IMR-90 (cell line): ENCODE measurements around the gene PLA2G12B. TPM values are rescaled to one million over a fixed set of nuclear protein-coding genes. Genes with fewer than 3 reads are reported as not detected.

ENCODE experiments used
- ATAC-seq: fragments of 200-7000 bp; cut with Tn5 transposase; 2 replicates; pipeline ENCODE4 v1.9.1; 2020; ENCODE audit warnings: low read depth, mild to moderate bottlenecking, moderate library complexity
- BruUV-seq: library from RNA; stranded (reverse); fragments of 400-500 nt; replicated peaks from 2 replicates; lab custom pipeline; 2021; lab: Mats Ljungman, UMichigan
- CTCF ChIA-PET: fragments of 300-600 bp; formaldehyde crosslinking; extraction: SDS; loops from one replicate; lab custom pipeline; 2021; ENCODE audit warnings: antibody characterized with exemption; lab: Yijun Ruan, JAX
- POLR2A ChIA-PET: fragments of 300-600 bp; sonication (Branson Sonifier 250); formaldehyde crosslinking; loops from one replicate; lab custom pipeline; 2022; ENCODE audit warnings: antibody characterized with exemption; ENCODE audit not compliant: unreplicated experiment; lab: Charles Lee
- DNase-seq: peaks from one replicate; pipeline ENCODE4 v3.0.0; 2013
- H2AFZ ChIP-seq: replicated peaks from 2 replicates; pipeline ENCODE3; 2013; ENCODE audit warnings: low read length, mild to moderate bottlenecking; ENCODE audit not compliant: poor library complexity
- H2AK5ac ChIP-seq: 2 replicates; pipeline ENCODE4 v1.6.1; 2013; ENCODE audit warnings: low read depth, low read length, inconsistent platforms
- H2AK9ac ChIP-seq: replicated peaks from 2 replicates; pipeline ENCODE3; 2013; ENCODE audit warnings: mild to moderate bottlenecking, low read depth, low read length, moderate library complexity; ENCODE audit not compliant: poor library complexity
- H2BK120ac ChIP-seq: 2 replicates; pipeline ENCODE4 v1.6.1; 2013; ENCODE audit warnings: low read depth, low read length, inconsistent platforms
- H2BK15ac ChIP-seq: 3 replicates; pipeline ENCODE4 v1.6.1; 2013; ENCODE audit warnings: low read depth, low read length, inconsistent platforms
- H2BK20ac ChIP-seq: 2 replicates; pipeline ENCODE4 v1.6.1; 2013; ENCODE audit warnings: low read depth, mild to moderate bottlenecking, inconsistent platforms, low read length, moderate library complexity
- H2BK5ac ChIP-seq: 2 replicates; pipeline ENCODE4 v1.6.1; 2013; ENCODE audit warnings: mild to moderate bottlenecking, low read depth, low read length, inconsistent platforms; ENCODE audit not compliant: poor library complexity, severe bottlenecking
- H3K14ac ChIP-seq: replicated peaks from 2 replicates; pipeline ENCODE4 v1.6.1; 2013; ENCODE audit warnings: low read depth, low read length, inconsistent platforms
- H3K18ac ChIP-seq: 2 replicates; pipeline ENCODE4 v1.6.1; 2013; ENCODE audit warnings: low read depth, low read length, control low read depth
- H3K23ac ChIP-seq: 2 replicates; pipeline ENCODE4 v1.6.1; 2013; ENCODE audit warnings: low read depth, low read length, inconsistent platforms
- H3K27ac ChIP-seq: 2 replicates; pipeline ENCODE4 v1.5.1; 2013; ENCODE audit warnings: mild to moderate bottlenecking, control low read depth, low read length; ENCODE audit not compliant: insufficient read depth
- H3K27me3 ChIP-seq: 2 replicates; pipeline ENCODE4 v1.6.1; 2013; ENCODE audit warnings: low read length; ENCODE audit not compliant: control insufficient read depth, insufficient read depth
- H3K36me3 ChIP-seq: 2 replicates; pipeline ENCODE4 v1.6.1; 2013; ENCODE audit warnings: low read length, mixed read lengths; ENCODE audit not compliant: control insufficient read depth, insufficient read depth
- H3K4ac ChIP-seq: 2 replicates; pipeline ENCODE4 v1.6.1; 2013; ENCODE audit warnings: low read depth, low read length, inconsistent platforms
- H3K4me1 ChIP-seq: 2 replicates; pipeline ENCODE4 v1.6.1; 2013; ENCODE audit warnings: low read length, mixed read lengths; ENCODE audit not compliant: control insufficient read depth, insufficient read depth
- H3K4me2 ChIP-seq: 2 replicates; pipeline ENCODE4 v1.6.1; 2013; ENCODE audit warnings: low read depth, mild to moderate bottlenecking, control low read depth, low read length, moderate library complexity
- H3K4me3 ChIP-seq: 2 replicates; pipeline ENCODE4 v1.5.1; 2013; ENCODE audit warnings: low read depth, mild to moderate bottlenecking, control low read depth, low read length, moderate library complexity; ENCODE audit not compliant: insufficient read depth
- H3K56ac ChIP-seq: 2 replicates; pipeline ENCODE4 v1.6.1; 2013; ENCODE audit warnings: low read length, inconsistent platforms; ENCODE audit not compliant: insufficient read depth; ENCODE audit errors: extremely low read depth
- H3K79me1 ChIP-seq, 2 experiments: 2 replicates each; pipeline ENCODE4 v1.6.1; 2013; ENCODE audit warnings: low read length in 2 of 2, inconsistent platforms in 1 of 2, low read depth in 1 of 2
- H3K9ac ChIP-seq: 2 replicates; pipeline ENCODE4 v1.6.1; 2013; ENCODE audit warnings: low read depth, low read length, control low read depth
- H3K9me1 ChIP-seq: 2 replicates; pipeline ENCODE4 v1.6.1; 2013; ENCODE audit warnings: low read length, inconsistent platforms; ENCODE audit not compliant: insufficient read depth
- H3K9me3 ChIP-seq: 2 replicates; pipeline ENCODE4 v1.6.1; 2013; ENCODE audit warnings: low read length; ENCODE audit not compliant: control insufficient read depth, insufficient read depth
- H4K20me1 ChIP-seq: 2 replicates; pipeline ENCODE4 v1.6.1; 2013; ENCODE audit warnings: low read length, inconsistent platforms; ENCODE audit not compliant: insufficient read depth
- H4K5ac ChIP-seq: 2 replicates; pipeline ENCODE4 v1.6.1; 2013; ENCODE audit warnings: mild to moderate bottlenecking, low read depth, low read length, control low read depth
- H4K8ac ChIP-seq, 2 experiments: 2 replicates each; pipeline ENCODE4 v1.6.1; 2013; ENCODE audit warnings: low read depth in 2 of 2, low read length in 2 of 2, control low read depth in 1 of 2, inconsistent platforms in 1 of 2
- H4K91ac ChIP-seq: 2 replicates; pipeline ENCODE4 v1.6.1; 2013; ENCODE audit warnings: low read depth, low read length, inconsistent platforms; ENCODE audit not compliant: insufficient read depth
- BHLHE40 ChIP-seq: fragments of 150-350 bp; IDR thresholded peaks from 2 replicates; pipeline ENCODE4 v1.6.1; 2016; ENCODE audit warnings: mild to moderate bottlenecking, low read depth, low read length
- MAFK ChIP-seq: IDR thresholded peaks from 2 replicates; pipeline ENCODE4 v1.6.1; 2012; ENCODE audit warnings: low read depth, low read length, improper control_type of control experiment
- WGBS, 2 experiments: methylation state at CpG; one replicate each; pipeline versions ENCODE4 v1.1.5 to v1.1.7; 2013; ENCODE audit warnings: missing lambda C conversion rate in 2 of 2; ENCODE audit not compliant: insufficient read length in 1 of 2; ENCODE audit errors: extremely low coverage in 2 of 2; 5-methylcytosine and 5-hydroxymethylcytosine counted together
- dilution Hi-C: fragments of 300-500 bp; cut with HindIII; formaldehyde crosslinking; loops from one replicate; pipeline ENCODE4 v1.14.3; 2018; ENCODE audit warnings: low sequenced_read_pairs; ENCODE audit not compliant: unreplicated experiment
- in situ Hi-C: fragments of 300-500 bp; cut with MboI; formaldehyde crosslinking; loops from 3 replicates; pipeline ENCODE4 v1.14.3; 2019; ENCODE audit warnings: low sequenced_read_pairs, inconsistent platforms, mixed read lengths
- intact Hi-C: fragments of 100-400 bp; cut with micrococcal nuclease; formaldehyde crosslinking; loops from 2 replicates; pipeline ENCODE4 v1.10.0; 2022
- polyA plus RNA-seq, 3 experiments: library from polyadenylated mRNA; depleted of rRNA; stranded (reverse); fragments of >200 nt; gene quantifications; 2 replicates each; pipeline ENCODE4 v1.2.3, GENCODE V29; 2012; ENCODE audit warnings: low replicate concordance in 1 of 3
- total RNA-seq: library from RNA; depleted of rRNA; stranded (reverse); fragments of >200 nt; gene quantifications from 2 replicates; pipeline ENCODE4 v1.2.3, GENCODE V29; 2012; rRNA removed

PLA2G12B gene
- total and polyA plus RNA-seq, 2 of the 4 experiments (the other 2 are of a cell fraction): not detected

- no peak overlapping the region for H3K27ac ChIP-seq
- H3K9ac ChIP-seq: no peak overlapping the region
- H2BK5ac ChIP-seq: no peak overlapping the region
- no CpG with 5 or more reads among the region's 2 CpGs for WGBS, 2 experiments
- no peak overlapping the region for H4K91ac ChIP-seq
- H3K18ac ChIP-seq: no peak overlapping the region
- 0 out of 2 replicates have a peak, but pooled peaks cover 5% of the 10 kb centered on the region for H3K9me1 ChIP-seq
- BruUV-seq: no TSS peak
- H4K8ac ChIP-seq: no peak overlapping the region
- ChIA-PET CTCF (no interaction called here), POLR2A (no interaction called here)
- H3K4ac ChIP-seq: no peak overlapping the region
- H3K23ac ChIP-seq: no peak overlapping the region
- no peak overlapping the region for H2BK20ac ChIP-seq
- no peaks in the 10 kb centered on the region for H3K9me3 ChIP-seq
- H2AK5ac ChIP-seq: no peak overlapping the region
- H3K36me3 ChIP-seq: peaks cover 3% of the 10 kb centered on the region
- no peak overlapping the region for H3K56ac ChIP-seq
- no peak overlapping the region for H3K14ac ChIP-seq
- H2BK120ac ChIP-seq: no peak overlapping the region
- H3K4me3 ChIP-seq: no peak overlapping the region
- ATAC-seq (no peak), DNase-seq (no peak)
- H3K4me1 ChIP-seq: no peaks in the 10 kb centered on the region; the same call in 1 of the 2 replicates
- dilution Hi-C loops (no loop called here), intact Hi-C loops (no loop called here), in situ Hi-C loops (no loop called here)
- TF ChIP-seq MAFK (peak; percentile 85), BHLHE40 (no peak)
- H3K4me2 ChIP-seq: no peak overlapping the region
- no peaks in the 10 kb centered on the region for H3K27me3 ChIP-seq
- no peak overlapping the region for H2AFZ ChIP-seq
- no peak overlapping the region for H4K5ac ChIP-seq
- H4K20me1 ChIP-seq: no peaks in the 10 kb centered on the region
- no peak overlapping the region for H2AK9ac ChIP-seq
- no peak overlapping the region for H2BK15ac ChIP-seq
- no peaks in the 10 kb centered on the region for H3K79me1 ChIP-seq
These were observed 68.7 kb downstream of the PLA2G12B start for GRCh38 chr10:72885953-72886352.

Other genes with a start within 250 kb of the PLA2G12B start
- not detected in 2 replicates for gene OIT3, start 61.1 kb downstream of the PLA2G12B start, total RNA-seq
- gene OIT3, start 61.1 kb downstream of the PLA2G12B start, polyA plus RNA-seq (2012; rRNA removed): not detected in 2 replicates
- 241 and 376 TPM in 2 replicates for gene P4HA1, start 142.1 kb upstream of the PLA2G12B start, total RNA-seq
- gene P4HA1, start 142.1 kb upstream of the PLA2G12B start, polyA plus RNA-seq (2012; rRNA removed): 133 and 178 TPM in 2 replicates
- 0.90 and 1.1 TPM in 2 replicates for gene NUDT13, start 155.6 kb upstream of the PLA2G12B start, total RNA-seq
- 1.3 and 1.7 TPM in 2 replicates for gene NUDT13, start 155.6 kb upstream of the PLA2G12B start, polyA plus RNA-seq (2012; rRNA removed)
- gene ECD, start 213.2 kb upstream of the PLA2G12B start, total RNA-seq: 32.8 and 36.9 TPM in 2 replicates
- gene ECD, start 213.2 kb upstream of the PLA2G12B start, polyA plus RNA-seq (2012; rRNA removed): 19.3 and 22.1 TPM in 2 replicates
- 22.8 and 28.3 TPM in 2 replicates for gene FAM149B1, start 213.3 kb upstream of the PLA2G12B start, total RNA-seq
- 18.2 and 21.7 TPM in 2 replicates for gene FAM149B1, start 213.3 kb upstream of the PLA2G12B start, polyA plus RNA-seq (2012; rRNA removed)